Activated CD8-positive, alpha-beta memory T cell treated with anti-CD3 and anti-CD28 coated beads for 24 hours (primary cell): Measurements from ENCODE around the gene LRRC23.
A peak's percentile ranks its signal among the peaks of the same experiment; 100 is the strongest.

ENCODE experiments used
- DNase-seq: peaks from one replicate; pipeline ENCODE4 v3.0.0-alpha.2; 2020

Gene LRRC23

GRCh38 chr12:6944381-6945186 is 40.0 kb downstream of the LRRC23 start:
- no peak for DNase-seq

- no peak for DNase-seq
Observed at GRCh38 chr12:6945613-6946012, 41.0 kb downstream of the LRRC23 start.

DNA sequence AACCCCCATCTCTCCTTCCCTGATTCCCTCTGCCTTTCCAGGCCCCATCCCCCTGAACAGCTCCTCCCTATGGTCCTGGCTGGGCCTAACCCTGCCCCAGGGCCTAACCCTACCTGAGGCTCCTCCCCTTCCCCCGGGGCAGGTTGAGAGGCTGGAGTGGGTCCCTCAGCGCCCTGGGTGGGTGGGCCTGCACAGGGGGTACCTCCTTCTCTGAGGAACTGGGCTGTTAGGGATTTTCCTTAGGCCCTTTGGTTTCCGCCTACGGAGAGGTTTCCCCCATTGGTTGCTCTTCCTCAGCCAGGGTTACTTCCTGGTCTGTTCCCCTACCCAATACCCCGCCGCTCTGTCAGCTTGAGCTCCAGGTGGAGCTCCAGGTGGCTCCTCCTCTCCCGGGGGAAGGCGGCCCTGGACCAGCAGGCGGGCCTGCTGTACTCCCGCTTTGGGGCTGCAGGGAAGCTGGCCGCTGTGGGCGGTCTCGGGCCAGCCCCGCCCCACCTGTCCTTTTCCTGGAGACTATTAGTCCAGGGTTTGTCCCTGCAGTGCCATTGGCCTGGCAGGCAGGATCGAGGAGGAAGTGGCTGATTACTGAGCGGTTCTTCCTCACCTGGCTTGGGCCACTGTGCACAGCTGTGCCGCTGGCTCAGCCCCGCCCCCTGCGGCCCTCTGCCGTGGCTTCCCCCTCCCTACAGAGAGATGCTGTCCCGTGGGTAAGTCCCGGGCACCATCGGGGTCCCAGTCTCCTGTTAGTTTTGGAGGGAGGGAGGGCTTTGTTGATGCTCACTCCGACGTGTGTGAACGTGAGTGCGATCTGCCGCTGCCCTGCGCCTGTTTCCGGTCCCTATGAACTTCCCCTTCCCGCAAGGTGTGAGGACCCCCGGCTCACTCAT is 41.7 kb downstream of the LRRC23 start:
- peak; percentile 83 for DNase-seq

GRCh38 chr12:6946920-6947374 is 42.3 kb downstream of the LRRC23 start:
- no peak for DNase-seq

DNA sequence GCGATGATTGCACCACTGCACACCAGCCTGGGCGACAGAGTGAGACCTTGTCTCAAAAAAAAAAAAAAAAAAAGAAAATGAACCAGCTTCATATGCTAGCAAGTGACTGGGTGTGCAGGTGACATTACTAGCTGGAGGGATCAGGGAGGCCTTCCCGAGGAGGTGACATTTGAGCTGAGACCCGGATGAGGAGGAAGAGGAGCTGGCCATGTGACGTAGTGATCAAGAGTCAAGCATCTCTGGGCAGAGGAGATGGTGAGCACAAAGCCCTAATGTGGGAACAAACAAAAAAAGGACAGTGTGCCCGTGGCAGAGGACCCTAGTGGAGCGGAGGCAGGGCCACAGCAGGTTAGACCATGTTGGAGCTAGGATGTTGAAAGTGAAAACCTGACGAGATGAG is 43.0 kb downstream of the LRRC23 start:
- DNase-seq, result no peak

DNA sequence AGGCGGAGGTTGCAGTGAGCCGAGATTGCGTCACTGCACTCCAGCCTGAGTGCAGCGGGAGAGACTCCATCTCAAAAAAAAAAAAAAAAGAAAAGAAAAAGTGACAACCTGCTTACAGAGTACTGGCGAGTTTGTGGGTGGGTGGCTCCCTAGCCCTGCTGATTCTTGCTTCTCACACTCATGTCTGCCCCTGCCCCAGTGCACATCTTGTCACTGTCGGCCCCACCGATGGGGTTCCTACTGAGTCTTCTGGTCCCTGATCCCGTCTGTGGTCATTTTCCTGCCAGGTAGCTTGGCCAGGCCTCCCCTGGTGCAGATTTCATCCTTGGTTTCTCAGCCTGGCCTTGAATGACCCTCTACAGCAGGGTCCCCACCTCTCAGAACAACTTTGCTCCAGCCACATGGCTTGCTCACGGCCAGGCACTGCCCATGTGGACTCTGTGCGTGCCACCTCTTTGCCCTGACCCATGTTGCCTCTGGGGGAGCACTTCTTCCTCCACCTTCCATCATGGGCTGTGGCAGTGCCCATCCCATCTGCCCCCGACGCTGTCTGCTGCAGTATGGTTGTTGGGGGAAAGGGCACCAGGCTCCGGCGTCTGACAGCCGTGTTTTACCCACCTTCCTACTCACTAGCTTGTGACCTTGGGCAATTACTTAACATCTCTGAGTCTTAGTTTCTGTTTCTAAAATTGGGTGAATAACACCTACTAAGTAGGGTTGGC is 44.4 kb downstream of the LRRC23 start:
- DNase-seq, result peak; percentile 76

DNA sequence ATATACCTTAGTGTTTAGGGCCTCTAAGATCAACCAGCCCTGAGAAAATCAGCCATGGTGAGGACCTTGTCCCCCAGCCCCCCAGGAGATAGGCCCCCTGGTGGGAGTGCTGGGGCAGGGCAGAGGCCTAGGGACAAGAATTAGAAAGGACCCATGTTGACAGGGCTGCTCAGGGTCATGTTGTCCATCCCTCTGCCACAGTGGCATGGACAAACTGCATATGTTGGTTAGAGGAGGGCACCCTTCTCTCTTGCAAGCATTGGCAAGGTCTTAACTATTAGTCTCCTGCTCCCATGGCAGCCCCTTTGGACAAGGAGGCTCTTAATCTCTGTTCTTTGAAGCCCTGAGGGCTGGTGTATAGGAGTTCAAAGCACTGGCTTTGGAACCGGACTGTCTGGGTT is 45.8 kb downstream of the LRRC23 start:
- DNase-seq, result peak; percentile 70

DNA sequence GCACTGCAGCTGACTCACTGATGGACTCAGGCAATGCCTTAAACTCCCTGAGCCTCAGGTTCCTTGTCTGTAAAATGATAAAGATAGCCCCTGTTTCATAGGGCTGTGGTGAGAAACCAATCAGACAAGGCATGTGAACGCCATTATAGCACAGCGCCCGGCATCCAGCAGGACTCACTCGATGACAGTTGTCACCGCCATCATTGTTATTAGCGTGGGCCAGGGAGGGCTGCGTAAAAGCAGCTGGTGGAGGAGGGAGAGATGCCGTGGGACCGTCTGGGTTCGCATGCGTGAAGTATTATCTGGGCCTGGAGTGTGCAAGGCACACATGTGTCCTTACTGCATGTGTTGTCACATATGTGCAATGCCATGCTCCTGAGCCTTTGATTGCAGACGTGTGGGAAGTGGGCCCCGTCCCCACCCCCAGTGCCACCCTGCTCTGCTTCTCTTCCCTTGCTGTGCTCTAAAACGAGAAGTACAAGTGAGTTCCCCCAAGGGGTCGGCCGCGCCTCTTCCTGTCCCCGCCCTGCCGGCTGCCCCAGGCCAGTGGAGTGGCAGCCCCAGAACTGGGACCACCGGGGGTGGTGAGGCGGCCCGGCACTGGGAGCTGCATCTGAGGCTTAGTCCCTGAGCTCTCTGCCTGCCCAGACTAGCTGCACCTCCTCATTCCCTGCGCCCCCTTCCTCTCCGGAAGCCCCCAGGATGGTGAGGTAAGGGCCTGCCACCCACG is 46.4 kb downstream of the LRRC23 start, which contains the start of gene PTPN6:
Gene PTPN6 (plus strand): TSS at position 546 of the 730 bp plus-strand sequence. CDS start 157 bp downstream, at position 703.
- DNase-seq, result peak; percentile 88

- no peak for DNase-seq
Observed at GRCh38 chr12:6951551-6952120, 47.0 kb downstream of the LRRC23 start.

- peak; percentile 81 for DNase-seq
Observed at GRCh38 chr12:6952121-6952862, 47.7 kb downstream of the LRRC23 start.

GRCh38 chr12:6952863-6953441 is 48.3 kb downstream of the LRRC23 start:
- DNase-seq, result peak; percentile 81

GRCh38 chr12:6953442-6954315 is 49.1 kb downstream of the LRRC23 start:
- DNase-seq, result peak; percentile 90

DNA sequence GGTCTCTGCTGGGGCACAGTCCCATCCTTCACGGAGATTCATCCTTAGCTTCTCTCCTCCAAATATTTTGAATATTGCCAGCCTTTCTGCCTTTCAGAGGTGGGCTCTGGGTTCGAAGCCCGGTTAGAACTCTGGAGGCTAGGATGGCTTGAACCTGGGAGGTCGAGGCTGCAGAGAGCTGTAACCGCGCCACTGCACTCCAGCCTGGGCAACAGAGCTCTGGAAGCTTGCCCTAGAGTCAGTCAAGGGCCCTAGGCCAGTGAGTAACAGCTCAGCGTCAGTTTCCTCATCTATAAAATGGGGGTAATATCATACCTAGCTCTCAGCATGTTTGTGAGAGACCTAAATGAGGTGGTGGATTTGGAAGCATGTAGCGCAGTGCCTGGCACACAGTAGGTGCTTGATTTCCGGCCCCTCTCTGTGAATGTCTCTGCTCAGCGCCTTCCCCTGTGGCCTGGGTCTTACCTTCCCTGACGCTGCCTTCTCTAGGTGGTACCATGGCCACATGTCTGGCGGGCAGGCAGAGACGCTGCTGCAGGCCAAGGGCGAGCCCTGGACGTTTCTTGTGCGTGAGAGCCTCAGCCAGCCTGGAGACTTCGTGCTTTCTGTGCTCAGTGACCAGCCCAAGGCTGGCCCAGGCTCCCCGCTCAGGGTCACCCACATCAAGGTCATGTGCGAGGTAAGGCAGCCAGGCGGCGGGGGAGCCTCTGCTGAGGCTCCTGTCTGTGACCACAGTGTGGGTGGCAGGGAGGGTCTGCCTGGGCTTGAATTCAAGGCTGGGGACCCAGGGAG is 49.9 kb downstream of the LRRC23 start:
- peak; percentile 81 for DNase-seq

DNA sequence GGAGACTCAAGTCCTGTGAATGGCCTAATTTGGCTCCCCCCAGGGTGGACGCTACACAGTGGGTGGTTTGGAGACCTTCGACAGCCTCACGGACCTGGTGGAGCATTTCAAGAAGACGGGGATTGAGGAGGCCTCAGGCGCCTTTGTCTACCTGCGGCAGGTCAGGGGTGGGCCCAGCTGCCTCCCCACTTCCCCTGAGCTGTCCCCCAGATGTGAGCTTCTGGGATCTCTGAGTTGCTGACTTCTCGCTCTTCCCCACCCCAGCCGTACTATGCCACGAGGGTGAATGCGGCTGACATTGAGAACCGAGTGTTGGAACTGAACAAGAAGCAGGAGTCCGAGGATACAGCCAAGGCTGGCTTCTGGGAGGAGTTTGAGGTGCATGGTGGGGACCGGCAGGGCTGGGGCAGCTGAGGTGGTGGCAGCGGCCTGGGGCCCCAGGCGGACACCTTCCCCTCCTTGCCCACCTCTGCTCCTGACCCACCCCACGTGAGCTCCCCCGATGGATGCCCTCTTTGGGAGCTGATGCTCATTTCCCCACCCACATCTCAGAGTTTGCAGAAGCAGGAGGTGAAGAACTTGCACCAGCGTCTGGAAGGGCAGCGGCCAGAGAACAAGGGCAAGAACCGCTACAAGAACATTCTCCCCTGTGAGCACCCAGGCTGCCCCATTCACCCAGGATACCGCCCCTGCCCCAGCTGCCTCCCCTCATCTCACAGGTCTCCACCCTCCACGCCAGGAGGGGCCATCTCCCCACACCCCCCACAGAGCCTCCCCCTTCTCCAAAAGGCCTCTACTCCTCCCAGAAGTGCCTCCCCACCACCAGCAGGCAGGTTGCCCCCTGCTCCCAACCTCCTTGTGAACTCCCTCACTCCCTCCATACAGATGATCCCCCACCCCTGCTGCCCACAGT is 50.7 kb downstream of the LRRC23 start:
- DNase-seq, result no peak

GRCh38 chr12:6956021-6956727 is 51.6 kb downstream of the LRRC23 start:
- DNase-seq, result peak; percentile 80

DNA sequence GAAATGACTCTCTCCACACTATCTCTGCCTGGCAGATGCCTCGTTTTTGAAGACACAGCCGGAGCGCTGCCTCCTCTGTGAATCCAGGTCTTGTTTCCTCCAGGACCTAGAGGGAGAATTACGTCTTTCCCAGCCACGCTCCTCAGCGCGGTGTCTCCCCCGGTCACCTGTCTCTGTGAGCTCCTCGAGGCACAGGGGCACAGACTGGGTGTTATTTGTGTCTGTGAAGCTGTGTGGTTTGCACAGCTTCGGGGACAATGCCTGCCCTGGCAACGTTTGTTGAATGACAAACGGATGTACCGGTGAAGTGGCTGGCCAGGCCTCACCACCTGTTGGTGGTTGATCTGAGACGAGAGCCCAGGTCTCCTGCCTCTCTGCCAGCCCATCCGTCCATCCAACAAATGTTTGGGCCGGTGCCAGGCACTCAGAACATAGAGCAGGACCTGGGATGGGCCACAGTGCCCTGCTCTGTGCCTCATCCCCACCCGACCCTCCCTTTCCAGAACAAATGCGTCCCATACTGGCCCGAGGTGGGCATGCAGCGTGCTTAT is 52.6 kb downstream of the LRRC23 start:
- DNase-seq, result peak; percentile 74
